ENCODE results near the gene GSDME. TPM values are rescaled to one million over a fixed set of nuclear protein-coding genes. Genes with fewer than 3 reads are reported as not detected.

GSDME gene
- 10 to 100 TPM; 11.4 to 13.3 TPM for total RNA-seq

DNA sequence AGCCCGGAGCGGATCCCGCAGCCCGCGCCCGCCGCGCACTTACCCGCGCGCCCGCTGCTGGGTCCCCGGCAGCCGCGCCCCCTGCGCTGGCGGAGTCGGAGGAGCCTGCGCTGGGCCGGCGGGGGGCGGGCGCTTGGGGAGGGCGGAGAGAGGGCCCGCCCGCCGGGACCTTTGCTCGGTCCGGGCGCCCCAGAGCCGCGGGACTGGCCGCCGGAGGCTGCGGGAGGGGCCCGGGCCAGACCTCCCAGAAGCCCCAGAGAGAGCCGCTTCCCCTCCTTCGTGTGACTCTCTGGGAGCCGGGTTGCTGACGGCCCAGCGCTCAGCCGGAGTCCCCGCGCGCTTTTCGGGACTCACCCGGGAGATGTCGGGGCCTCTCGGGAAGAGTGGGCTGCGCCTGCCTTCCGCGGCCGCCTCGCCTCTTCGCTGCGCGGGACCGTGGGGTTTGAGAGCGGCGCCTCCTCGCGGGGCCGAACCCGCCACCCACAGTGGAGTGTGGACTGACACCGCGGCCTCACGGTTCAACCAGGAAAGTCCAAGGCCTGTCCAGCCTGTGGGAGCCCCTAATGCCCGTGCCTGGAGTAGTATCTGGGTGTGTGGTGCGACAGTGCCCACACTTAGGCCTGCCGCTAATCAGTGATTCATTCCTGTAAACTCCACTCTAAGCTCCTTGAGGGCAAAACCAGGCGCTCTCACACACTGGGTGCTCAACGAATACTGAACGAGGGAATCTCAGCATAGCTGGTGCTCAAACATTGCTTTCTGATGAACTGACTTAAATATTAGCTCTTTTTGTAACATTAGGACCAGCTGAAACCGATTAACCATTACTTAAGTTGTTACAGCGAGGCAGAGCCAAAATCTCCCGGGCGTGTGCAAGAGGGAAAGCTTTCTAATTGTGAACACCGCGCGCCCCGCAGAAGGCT is at the start of gene GSDME:
GSDME (minus strand) TSS at position 112 of the 923 bp plus-strand sequence. CDS start 7,690 bp downstream, outside the sequence.

Other genes starting within 250 kb of the GSDME start
- gene PALS2, start 184.0 kb downstream of the GSDME start, total RNA-seq = 1 to 10 TPM; 3.1 to 8.0 TPM
- 10 to 100 TPM; 14.1 to 15.0 TPM for gene OSBPL3, start 222.7 kb upstream of the GSDME start, total RNA-seq